Activated naive CD4-positive, alpha-beta T cell treated with anti-CD3 and anti-CD28 coated beads, Interleukin-2, amount 10 ng/mL, durations not matched to agents 7 days and 5 days (primary cell): ENCODE data around the gene YBX1.

Source experiments
- CTCF ChIA-PET: fragments of 350-600 bp; sonication (Branson Sonifier 250); formaldehyde crosslinking; loops from one replicate; lab custom pipeline; 2021; ENCODE audit warnings: antibody characterized with exemption; lab: Charles Lee
- DNase-seq: peaks from one replicate; pipeline ENCODE4 v3.0.0-alpha.2; 2020
- H3K27ac Mint-ChIP-seq: one replicate; pipeline ENCODE4 v1.8.0; 2021; ENCODE audit warnings: mild to moderate bottlenecking, moderate library complexity, mixed read lengths
- H3K27me3 Mint-ChIP-seq: one replicate; pipeline ENCODE4 v1.8.0; 2021; ENCODE audit warnings: mild to moderate bottlenecking, mixed read lengths
- H3K36me3 Mint-ChIP-seq: one replicate; pipeline ENCODE4 v1.8.0; 2021; ENCODE audit warnings: mixed read lengths
- H3K4me1 Mint-ChIP-seq: one replicate; pipeline ENCODE4 v1.8.0; 2021; ENCODE audit warnings: mixed read lengths
- H3K4me3 Mint-ChIP-seq: one replicate; pipeline ENCODE4 v1.8.0; 2021; ENCODE audit warnings: mild to moderate bottlenecking, moderate library complexity, mixed read lengths
- H3K9me3 Mint-ChIP-seq: one replicate; pipeline ENCODE4 v1.8.0; 2021; ENCODE audit warnings: mixed read lengths

Gene YBX1

DNA sequence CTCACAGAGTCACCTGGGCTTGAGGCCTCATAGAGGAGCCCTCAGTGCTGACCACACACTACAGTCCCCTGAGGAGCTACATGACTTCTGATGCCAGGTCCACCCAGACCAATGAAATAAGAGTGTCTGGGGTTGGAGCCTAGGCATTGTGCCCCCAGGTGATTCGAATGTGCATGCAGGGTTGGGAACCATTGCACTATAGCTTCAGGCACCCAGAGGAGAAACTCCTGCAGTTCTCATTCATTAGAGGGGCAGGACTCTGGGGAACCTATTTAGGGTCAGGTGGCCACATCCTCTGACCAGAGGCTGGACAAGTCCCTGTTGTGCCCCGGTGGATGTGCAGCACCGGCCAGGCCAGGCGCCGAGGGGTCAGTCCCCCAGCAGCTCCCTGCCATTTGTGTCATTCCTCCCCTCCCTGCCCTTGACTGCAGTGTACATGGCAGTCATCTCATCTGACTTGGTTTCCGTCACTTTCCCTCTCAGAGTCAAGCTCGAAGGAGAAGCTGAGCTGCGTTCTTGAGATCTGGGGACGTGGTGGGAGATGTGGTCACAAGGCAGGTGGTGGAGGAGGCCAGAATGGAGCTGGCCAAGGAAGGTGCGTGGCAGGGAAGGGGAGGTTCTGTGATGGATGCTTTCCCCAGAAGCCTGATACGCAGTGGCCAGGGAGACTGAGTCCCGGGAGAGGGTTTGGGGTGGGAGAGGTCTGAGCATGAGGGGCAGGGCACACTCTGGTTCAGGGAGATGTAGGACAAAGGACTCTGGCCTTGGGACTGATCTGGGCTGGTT, 51.4 kb downstream of the YBX1 start:
- H3K27me3 Mint-ChIP-seq, result peaks cover 6% of the 10 kb centered on the region
- CTCF ChIA-PET, result no interaction called here
- H3K4me3 Mint-ChIP-seq, result no peak overlapping the region
- H3K4me1 Mint-ChIP-seq, result peaks cover 10% of the 10 kb centered on the region
- no peaks in the 10 kb centered on the region for H3K9me3 Mint-ChIP-seq
- DNase-seq, result no peak
- no peaks in the 10 kb centered on the region for H3K36me3 Mint-ChIP-seq
- no peak overlapping the region for H3K27ac Mint-ChIP-seq

DNA sequence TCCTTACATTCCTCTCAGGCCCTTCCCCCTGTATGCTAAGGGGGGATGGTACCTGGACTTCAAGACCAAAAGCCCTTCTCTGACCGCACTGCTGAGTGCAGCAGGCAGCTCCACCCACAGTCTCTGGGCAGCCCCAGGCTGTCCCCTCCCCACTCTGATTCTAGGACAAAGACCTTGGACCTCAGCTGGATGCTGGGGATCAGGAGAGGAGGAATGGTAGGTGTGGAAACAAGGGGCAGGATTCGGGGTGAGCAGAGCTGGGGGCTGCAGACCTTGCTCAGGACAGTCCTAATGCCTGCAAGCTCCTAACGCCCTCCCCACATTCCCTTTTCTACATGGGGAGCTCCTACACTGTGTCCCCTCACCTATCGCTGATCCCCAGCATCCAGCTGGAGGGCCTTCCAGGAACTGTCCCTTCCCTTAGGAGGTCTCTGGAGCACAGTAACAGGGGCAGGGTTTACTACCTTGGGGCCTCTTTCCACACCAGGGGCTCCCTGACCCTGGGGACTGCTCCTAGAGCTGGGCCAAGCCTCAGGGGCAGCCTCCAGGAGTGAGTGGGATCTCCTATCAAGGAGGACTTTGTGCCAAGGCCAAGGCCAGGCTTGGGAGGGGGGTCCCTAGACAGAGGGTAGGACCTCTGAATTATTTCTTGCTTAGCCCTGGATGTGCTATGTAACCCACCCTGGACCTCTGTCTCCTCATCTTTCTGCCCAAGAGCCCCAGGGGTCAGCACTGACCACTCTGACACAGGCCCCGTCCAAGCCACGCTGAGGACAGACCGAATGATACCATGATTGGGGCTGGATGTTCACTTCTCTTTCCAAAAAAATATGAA, 52.2 kb downstream of the YBX1 start:
- H3K4me3 Mint-ChIP-seq, result no peak overlapping the region
- H3K27me3 Mint-ChIP-seq, result peaks cover 6% of the 10 kb centered on the region
- H3K36me3 Mint-ChIP-seq, result no peaks in the 10 kb centered on the region
- DNase-seq, result no peak
- H3K9me3 Mint-ChIP-seq, result no peaks in the 10 kb centered on the region
- CTCF ChIA-PET, result no interaction called here
- no peak overlapping the region for H3K27ac Mint-ChIP-seq
- H3K4me1 Mint-ChIP-seq, result peaks cover 10% of the 10 kb centered on the region

DNA sequence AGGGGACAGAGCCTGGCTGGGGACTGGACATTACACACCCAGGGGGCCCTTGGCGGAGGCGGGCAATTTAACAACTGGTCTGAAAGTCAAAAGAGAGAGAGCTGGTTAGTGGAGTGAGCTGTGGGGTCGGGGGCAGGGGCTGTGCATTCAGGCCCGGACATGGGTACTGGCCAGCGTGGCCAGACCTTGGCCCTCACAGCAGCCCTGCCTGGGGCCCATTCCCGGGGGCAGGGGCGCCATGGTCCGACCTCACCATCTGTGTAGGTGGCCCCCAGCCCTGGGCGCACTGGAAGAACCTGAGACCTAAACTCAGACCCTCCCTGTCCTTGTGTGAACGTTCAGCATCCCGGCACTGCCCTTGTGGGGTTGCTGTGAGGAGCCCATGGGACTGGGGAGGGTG, 52.8 kb downstream of the YBX1 start:
- Mint-ChIP-seq H3K4me3 (no peak overlapping the region), H3K4me1 (peaks cover 10% of the 10 kb centered on the region), H3K36me3 (no peaks in the 10 kb centered on the region), H3K27me3 (peaks cover 6% of the 10 kb centered on the region), H3K9me3 (no peaks in the 10 kb centered on the region), H3K27ac (no peak overlapping the region)
- DNase-seq, result no peak
- CTCF ChIA-PET, result no interaction called here

GRCh38 chr1:42735477-42736105, 53.4 kb downstream of the YBX1 start:
- Mint-ChIP-seq H3K9me3 (no peaks in the 10 kb centered on the region), H3K4me3 (no peak overlapping the region), H3K4me1 (peaks cover 10% of the 10 kb centered on the region), H3K36me3 (no peaks in the 10 kb centered on the region), H3K27me3 (peaks cover 6% of the 10 kb centered on the region), H3K27ac (no peak overlapping the region)
- CTCF ChIA-PET, result interaction anchor here (1.0 kb wide), 1 partner anchor 10 kb away, joined by 3 read pairs; no protein-coding TSS in a partner anchor
- DNase-seq, result no peak

GRCh38 chr1:42736152-42736551, 53.9 kb downstream of the YBX1 start:
- Mint-ChIP-seq H3K4me3 (no peak overlapping the region), H3K36me3 (no peaks in the 10 kb centered on the region), H3K9me3 (no peaks in the 10 kb centered on the region), H3K27ac (peak overlapping the region; percentile 42), H3K4me1 (peaks cover 10% of the 10 kb centered on the region), H3K27me3 (peaks cover 6% of the 10 kb centered on the region)
- CTCF ChIA-PET, result interaction anchor here (1.0 to 1.6 kb wide), 2 partner anchors 9 to 11 kb away, joined by 3 to 6 read pairs; no protein-coding TSS in a partner anchor
- DNase-seq, result no peak

DNA sequence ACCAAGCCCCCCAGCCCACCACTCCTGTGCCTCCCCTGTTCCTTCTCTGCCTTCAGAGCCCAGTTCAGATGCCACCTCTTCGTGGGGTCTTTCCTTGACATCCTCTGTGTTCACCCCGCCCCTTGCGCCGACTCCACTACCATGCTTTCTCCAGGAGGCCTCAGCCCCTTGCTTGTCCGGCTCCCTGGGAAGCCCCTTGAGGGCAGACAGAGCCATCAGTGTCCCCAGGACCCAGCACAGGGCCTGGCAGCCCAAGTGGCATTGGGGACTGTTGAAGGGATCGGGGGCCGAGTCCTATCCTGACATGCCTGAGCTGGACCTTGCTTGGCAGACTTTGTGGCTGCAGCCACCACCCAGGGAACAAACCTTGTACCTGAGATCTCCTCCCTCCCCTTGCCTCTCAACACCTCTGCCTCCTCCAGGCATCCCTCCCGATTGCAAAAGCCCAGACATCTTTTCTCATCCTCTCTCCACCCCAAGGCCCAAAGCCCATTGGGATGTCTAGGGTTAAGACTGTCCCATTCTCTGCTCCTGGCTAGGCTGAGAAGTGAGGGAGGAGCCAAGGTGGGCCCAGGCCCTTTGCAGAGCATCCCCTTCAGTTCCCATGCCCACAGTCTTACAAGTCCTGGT, 54.5 kb downstream of the YBX1 start:
- Mint-ChIP-seq H3K27me3 (peaks cover 6% of the 10 kb centered on the region), H3K27ac (peak overlapping the region; percentile 42), H3K4me1 (peaks cover 10% of the 10 kb centered on the region), H3K9me3 (no peaks in the 10 kb centered on the region), H3K36me3 (no peaks in the 10 kb centered on the region), H3K4me3 (no peak overlapping the region)
- no peak for DNase-seq
- CTCF ChIA-PET, result interaction anchor here (1.0 to 1.6 kb wide), 3 partner anchors 8 to 30 kb away, joined by 3 to 6 read pairs (median 4); partner anchors contain the start of genes C1orf50 and P3H1

DNA sequence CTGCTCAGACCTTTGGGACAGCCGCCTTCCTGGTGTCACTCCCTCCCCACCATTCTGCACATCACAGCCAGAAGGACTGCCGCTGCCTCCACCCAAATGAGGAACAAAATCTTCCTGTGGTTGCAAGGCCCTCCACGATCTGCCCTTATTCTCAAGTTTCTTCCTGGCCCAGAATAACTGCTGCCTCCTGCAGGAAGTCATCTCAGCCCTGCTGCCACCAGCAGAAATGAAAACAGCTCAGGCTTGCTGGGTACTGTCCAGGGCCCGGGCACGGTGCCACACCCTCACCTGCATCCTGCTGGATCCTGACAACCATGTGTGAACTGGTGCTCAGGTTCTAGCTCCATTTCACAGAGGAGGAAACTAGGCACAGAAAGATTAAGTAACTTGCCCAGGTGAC, 55.0 kb downstream of the YBX1 start:
- peaks cover 10% of the 10 kb centered on the region for H3K4me1 Mint-ChIP-seq
- no peak overlapping the region for H3K4me3 Mint-ChIP-seq
- H3K27ac Mint-ChIP-seq, result no peak overlapping the region
- CTCF ChIA-PET, result interaction anchor here (0.9 to 1.6 kb wide), 3 partner anchors 10 to 29 kb away, joined by 3 to 6 read pairs (median 4); partner anchors contain the start of genes C1orf50 and P3H1
- H3K27me3 Mint-ChIP-seq, result peaks cover 3% of the 10 kb centered on the region
- no peaks in the 10 kb centered on the region for H3K9me3 Mint-ChIP-seq
- no peaks in the 10 kb centered on the region for H3K36me3 Mint-ChIP-seq
- peak; percentile 34 for DNase-seq

DNA sequence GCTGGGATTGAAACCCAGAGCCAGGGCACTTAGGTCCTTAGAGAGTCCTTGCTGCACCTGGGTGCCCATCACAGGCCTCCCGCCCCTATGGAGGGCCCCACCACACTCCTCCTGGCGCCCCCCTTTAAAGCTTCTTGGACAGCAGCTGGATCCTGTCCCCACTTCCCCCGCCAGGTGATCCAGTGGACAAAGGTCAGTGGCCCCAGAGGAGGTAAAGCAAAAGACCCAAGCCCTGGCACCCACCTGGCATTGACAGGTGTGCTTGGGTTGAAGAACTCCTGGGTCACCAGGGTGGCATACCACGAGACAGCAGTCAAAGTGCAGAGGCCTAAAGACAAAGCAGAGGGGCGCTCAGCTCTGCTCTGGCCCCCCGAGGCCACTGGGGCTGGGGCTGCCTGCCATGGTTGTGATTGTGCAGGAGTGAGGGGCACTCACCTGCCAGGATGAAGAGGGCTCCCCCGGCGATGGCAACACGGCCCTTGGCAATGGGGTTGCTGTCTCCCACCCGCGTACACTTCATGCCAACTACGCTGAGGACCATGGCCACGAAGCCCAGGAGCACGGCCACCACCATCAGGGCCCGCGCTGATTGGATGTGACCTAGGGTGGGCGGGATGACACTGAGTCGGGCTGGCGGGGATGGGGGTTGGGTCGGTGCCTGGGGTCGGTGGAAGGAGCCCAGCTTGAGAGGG, 55.9 kb downstream of the YBX1 start:
- Mint-ChIP-seq H3K27ac (no peak overlapping the region), H3K9me3 (no peaks in the 10 kb centered on the region), H3K4me1 (peaks cover 10% of the 10 kb centered on the region), H3K4me3 (no peak overlapping the region), H3K27me3 (no peaks in the 10 kb centered on the region), H3K36me3 (no peaks in the 10 kb centered on the region)
- no peak for DNase-seq
- CTCF ChIA-PET, result interaction anchor here (0.9 to 1.6 kb wide), 3 partner anchors 9 to 28 kb away, joined by 3 to 6 read pairs (median 4); partner anchors contain the start of genes C1orf50 and P3H1

DNA sequence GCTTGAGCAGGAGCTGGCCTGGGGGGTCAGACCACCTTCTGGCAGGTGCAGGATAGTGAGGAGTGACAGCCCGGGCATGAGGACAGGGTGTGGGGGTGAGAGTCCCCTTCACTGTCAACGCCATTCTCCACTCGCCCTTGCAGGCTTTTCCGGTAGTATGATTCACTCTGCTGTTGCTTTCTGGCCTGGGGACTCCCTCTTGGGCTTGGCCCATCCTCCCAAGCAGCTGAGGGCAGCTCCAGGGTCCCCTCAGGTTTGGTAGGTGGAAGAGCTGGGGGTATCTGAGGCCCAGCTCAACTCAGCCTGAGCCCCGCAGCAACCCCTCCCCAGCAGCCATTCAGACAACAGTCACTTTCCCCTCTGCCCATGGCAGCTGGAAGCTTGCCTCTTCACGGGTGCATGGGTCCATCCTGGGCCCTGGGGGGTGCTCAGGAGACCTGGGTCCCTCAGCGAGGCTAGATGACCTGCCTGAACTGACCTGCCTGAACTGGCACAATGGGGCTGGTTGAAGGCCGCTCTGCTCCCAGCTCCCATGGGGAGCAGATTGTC, 56.5 kb downstream of the YBX1 start:
- no peak for DNase-seq
- no peaks in the 10 kb centered on the region for H3K27me3 Mint-ChIP-seq
- no peak overlapping the region for H3K27ac Mint-ChIP-seq
- CTCF ChIA-PET, result no interaction called here
- H3K4me3 Mint-ChIP-seq, result no peak overlapping the region
- peaks cover 10% of the 10 kb centered on the region for H3K4me1 Mint-ChIP-seq
- no peaks in the 10 kb centered on the region for H3K36me3 Mint-ChIP-seq
- H3K9me3 Mint-ChIP-seq, result no peaks in the 10 kb centered on the region

- Mint-ChIP-seq H3K36me3 (no peaks in the 10 kb centered on the region), H3K9me3 (no peaks in the 10 kb centered on the region), H3K27ac (no peak within 1 kb of the TSS), H3K27me3 (no peaks in the 10 kb centered on the region), H3K4me1 (peaks cover 10% of the 10 kb centered on the region), H3K4me3 (no peak within 1 kb of the TSS)
- CTCF ChIA-PET, result no interaction called here
- DNase-seq, result peak; percentile 7
These were observed 57.8 kb downstream of the YBX1 start, which contains the start of gene CLDN19 for GRCh38 chr1:42739753-42740700. Gene CLDN19, minus strand, starts transcription at chr1:42740236. Its CDS starts 173 bp downstream, at chr1:42740063.

- peak; percentile 10 for DNase-seq
- no peaks in the 10 kb centered on the region for H3K9me3 Mint-ChIP-seq
- peaks cover 3% of the 10 kb centered on the region for H3K36me3 Mint-ChIP-seq
- H3K27ac Mint-ChIP-seq, result no peak overlapping the region
- CTCF ChIA-PET, result no interaction called here
- peaks cover 10% of the 10 kb centered on the region for H3K4me1 Mint-ChIP-seq
- H3K4me3 Mint-ChIP-seq, result no peak overlapping the region
- no peaks in the 10 kb centered on the region for H3K27me3 Mint-ChIP-seq
These were observed 58.8 kb downstream of the YBX1 start for GRCh38 chr1:42740851-42741580.

- peaks cover 7% of the 10 kb centered on the region for H3K4me1 Mint-ChIP-seq
- peak; percentile 4 for DNase-seq
- no peaks in the 10 kb centered on the region for H3K9me3 Mint-ChIP-seq
- H3K27me3 Mint-ChIP-seq, result no peaks in the 10 kb centered on the region
- CTCF ChIA-PET, result no interaction called here
- peaks cover 3% of the 10 kb centered on the region for H3K36me3 Mint-ChIP-seq
- no peak overlapping the region for H3K4me3 Mint-ChIP-seq
- H3K27ac Mint-ChIP-seq, result no peak overlapping the region
These were observed 59.5 kb downstream of the YBX1 start for GRCh38 chr1:42741706-42742105.
